BLaER1 treated with 17β-estradiol and CSF1 and Interleukin-3, amounts not matched to agents 10 nM and 100 nM (cell line): ENCODE data around the gene PDE11A.
"Not testable (repeated sequence)": the region's sequence is repeated elsewhere in the genome, so short reads cannot be mapped to it uniquely, and the experiment has no call there.

Experiments
- H3K27ac ChIP-seq, 11 experiments: shearing (Covaris generic); formaldehyde crosslinking; 2 replicates each; pipeline ENCODE4 v1.8.1; 2022
- H3K27me3 ChIP-seq, 11 experiments: shearing (Covaris generic); formaldehyde crosslinking; 2 replicates each; pipeline ENCODE4 v1.8.1; 2022
- H3K36me3 ChIP-seq, 11 experiments: shearing (Covaris generic); formaldehyde crosslinking; 2 replicates each; pipeline ENCODE4 v1.8.1; 2022
- H3K4me1 ChIP-seq, 10 experiments: shearing (Covaris generic); formaldehyde crosslinking; 2 replicates each; pipeline ENCODE4 v1.8.1; 2022
- H3K4me2 ChIP-seq, 11 experiments: shearing (Covaris generic); formaldehyde crosslinking; 2 replicates each; pipeline ENCODE4 v1.8.1; 2022
- H3K4me3 ChIP-seq, 10 experiments: shearing (Covaris generic); formaldehyde crosslinking; 2 replicates each; pipeline ENCODE4 v1.8.1; 2022
- H3K9ac ChIP-seq, 11 experiments: shearing (Covaris generic); formaldehyde crosslinking; 2 replicates each; pipeline ENCODE4 v1.8.1; 2022
- H3K9me3 ChIP-seq, 11 experiments: shearing (Covaris generic); formaldehyde crosslinking; replicated peaks in 1 of 11; 2 replicates each; pipeline ENCODE4 v1.8.1; 2022
- H4K20me1 ChIP-seq, 11 experiments: shearing (Covaris generic); formaldehyde crosslinking; 2 replicates each; pipeline ENCODE4 v1.8.1; 2022
- Cebpa-rat ChIP-seq, 11 experiments: shearing (Covaris generic); IDR thresholded peaks; 2 replicates each; pipeline ENCODE4 v1.8.1; 2022

Gene PDE11A

GRCh38 chr2:178082408-178083045 lies 9.9 kb upstream of the PDE11A start:
- Histone ChIP-seq H4K20me1 (no peaks in the 10 kb centered on the region), H3K4me3 (no peak overlapping the region), H3K4me1 (no peaks in the 10 kb centered on the region), H3K36me3 (no peaks in the 10 kb centered on the region), H3K27ac (no peak overlapping the region), H3K4me2 (no peak overlapping the region), H3K9ac (no peak overlapping the region), H3K9me3 (peaks cover 0 to 6% (median 0%) of the 10 kb centered on the region in 11 experiments; a peak in 4 of 22 replicates), H3K27me3 (no peaks in the 10 kb centered on the region)
- no peak for TF ChIP-seq Cebpa-rat (IDR thresholded peaks at IDR 0.05)

GRCh38 chr2:178079279-178079678 lies 6.7 kb upstream of the PDE11A start:
- H3K4me2 ChIP-seq, H3K36me3 ChIP-seq, H3K9ac ChIP-seq, H3K9me3 ChIP-seq, H3K27me3 ChIP-seq, H3K4me1 ChIP-seq, H3K27ac ChIP-seq, H3K4me3 ChIP-seq, H4K20me1 ChIP-seq: not testable (repeated sequence)

- H3K36me3 ChIP-seq: no peaks in the 10 kb centered on the region
- no peak overlapping the region for H3K4me2 ChIP-seq
- peaks cover 0 to 11% (median 0%) of the 10 kb centered on the region in 11 experiments; a peak in 5 of 22 replicates for H3K9me3 ChIP-seq
- 0 out of 20 replicates have a peak, but pooled peaks cover 0 to 8% (median 0%) of the 10 kb centered on the region in 10 experiments for H3K4me1 ChIP-seq
- no peak overlapping the region for H3K27ac ChIP-seq
- H3K4me3 ChIP-seq: no peak overlapping the region
- H3K27me3 ChIP-seq: no peaks in the 10 kb centered on the region
- TF ChIP-seq Cebpa-rat (IDR thresholded peaks at IDR 0.05): no peak
- H4K20me1 ChIP-seq: no peaks in the 10 kb centered on the region
- H3K9ac ChIP-seq: no peak overlapping the region
These were observed 3.6 kb upstream of the PDE11A start for GRCh38 chr2:178076130-178076529.

DNA sequence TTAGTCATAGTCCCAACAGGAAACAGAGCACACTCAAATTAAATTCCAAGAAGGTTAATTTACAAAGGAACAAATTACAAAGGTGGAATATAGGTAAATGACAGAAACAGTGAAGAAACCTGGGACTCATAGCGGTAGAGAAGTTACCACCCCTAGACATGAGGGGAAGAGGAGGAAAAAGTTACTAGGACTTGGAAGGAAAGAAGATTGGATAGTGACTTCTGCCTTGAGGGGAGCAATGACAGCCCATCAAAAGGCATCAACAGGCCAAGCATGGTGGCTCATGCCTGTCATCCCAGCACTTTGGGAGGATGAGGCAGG lies 2.4 kb upstream of the PDE11A start:
- H3K9ac ChIP-seq: no peak overlapping the region
- no peak for TF ChIP-seq Cebpa-rat (IDR thresholded peaks at IDR 0.05)
- H3K27me3 ChIP-seq: no peaks in the 10 kb centered on the region
- peaks cover 0 to 11% (median 0%) of the 10 kb centered on the region in 11 experiments; a peak in 5 of 22 replicates for H3K9me3 ChIP-seq
- H4K20me1 ChIP-seq: no peaks in the 10 kb centered on the region
- 0 out of 20 replicates have a peak, but pooled peaks cover 0 to 8% (median 0%) of the 10 kb centered on the region in 10 experiments for H3K4me1 ChIP-seq
- H3K36me3 ChIP-seq: no peaks in the 10 kb centered on the region
- H3K4me2 ChIP-seq: no peak overlapping the region
- no peak overlapping the region for H3K27ac ChIP-seq
- no peak overlapping the region for H3K4me3 ChIP-seq

GRCh38 chr2:178074123-178075005 lies 1.8 kb upstream of the PDE11A start:
- H4K20me1 ChIP-seq: no peaks in the 10 kb centered on the region
- 0 out of 20 replicates have a peak, but pooled peaks cover 0 to 8% (median 0%) of the 10 kb centered on the region in 10 experiments for H3K4me1 ChIP-seq
- no peak overlapping the region for H3K4me3 ChIP-seq
- no peak; a peak in 1 of 22 replicates for TF ChIP-seq Cebpa-rat (IDR thresholded peaks at IDR 0.05)
- peaks cover 0 to 11% (median 0%) of the 10 kb centered on the region in 11 experiments; a peak in 5 of 22 replicates for H3K9me3 ChIP-seq
- no peak overlapping the region for H3K27ac ChIP-seq
- no peak overlapping the region for H3K4me2 ChIP-seq
- no peaks in the 10 kb centered on the region for H3K36me3 ChIP-seq
- no peaks in the 10 kb centered on the region for H3K27me3 ChIP-seq
- H3K9ac ChIP-seq: no peak overlapping the region

DNA sequence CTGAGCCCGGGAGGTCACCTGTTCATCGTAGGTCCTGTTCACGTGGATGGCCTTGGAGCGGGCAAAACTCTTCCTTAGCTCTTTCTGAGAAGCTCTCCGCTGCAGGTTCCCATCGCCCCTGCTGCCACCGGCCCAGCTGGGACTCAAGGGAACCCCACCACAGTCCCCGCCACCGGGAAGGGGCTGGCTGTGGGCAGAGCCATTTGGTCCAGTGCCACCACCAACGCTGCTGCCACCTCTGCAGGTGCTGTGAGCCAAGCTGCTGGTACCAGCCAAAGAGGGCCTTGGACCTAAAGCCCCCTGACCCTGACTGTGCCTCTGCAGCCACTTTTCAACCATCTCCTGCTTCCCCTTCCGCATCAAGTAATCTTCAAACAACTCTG lies 586 bp downstream of the PDE11A start:
- Histone ChIP-seq H3K27ac (no peak overlapping the region), H3K9ac (no peak overlapping the region), H4K20me1 (no peaks in the 10 kb centered on the region), H3K27me3 (no peaks in the 10 kb centered on the region), H3K36me3 (no peaks in the 10 kb centered on the region), H3K4me1 (0 out of 20 replicates have a peak, but pooled peaks cover 0 to 8% (median 0%) of the 10 kb centered on the region in 10 experiments), H3K4me2 (no peak overlapping the region), H3K9me3 (peaks cover 0 to 11% (median 0%) of the 10 kb centered on the region in 11 experiments; a peak in 1 of 22 replicates), H3K4me3 (no peak overlapping the region)
- no peak for TF ChIP-seq Cebpa-rat (IDR thresholded peaks at IDR 0.05)

DNA sequence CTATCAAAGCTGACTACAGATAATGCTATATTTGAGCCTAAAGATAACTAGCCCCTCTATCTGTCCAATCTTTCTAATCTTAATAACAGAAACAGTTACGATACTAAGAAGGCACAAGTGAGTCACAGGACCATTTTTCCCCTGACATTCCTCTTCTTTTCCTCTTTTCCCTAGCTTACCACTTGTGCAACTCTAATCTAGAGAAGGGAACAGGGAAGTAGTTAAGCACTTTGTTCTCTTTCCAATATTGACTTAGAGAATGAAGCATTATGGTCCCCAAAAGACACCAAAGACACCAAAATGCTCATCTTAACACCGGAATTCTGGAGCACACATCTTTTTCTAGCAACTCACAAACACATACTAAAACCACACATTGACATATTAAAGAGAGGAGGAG lies 1.8 kb downstream of the PDE11A start:
- H4K20me1 ChIP-seq: no peaks in the 10 kb centered on the region
- no peak for TF ChIP-seq Cebpa-rat (IDR thresholded peaks at IDR 0.05)

GRCh38 chr2:178069551-178069950 lies 3.0 kb downstream of the PDE11A start:
- TF ChIP-seq Cebpa-rat (IDR thresholded peaks at IDR 0.05): no peak
- Histone ChIP-seq H3K27ac (no peak overlapping the region), H3K36me3 (no peaks in the 10 kb centered on the region), H3K4me2 (no peak overlapping the region), H3K9me3 (peaks cover 0 to 11% (median 0%) of the 10 kb centered on the region in 11 experiments; a peak in 1 of 22 replicates), H3K27me3 (no peaks in the 10 kb centered on the region), H4K20me1 (no peaks in the 10 kb centered on the region), H3K9ac (no peak overlapping the region), H3K4me1 (peaks cover 0 to 14% (median 7%) of the 10 kb centered on the region in 10 experiments; a peak in 14 of 20 replicates), H3K4me3 (no peak overlapping the region)

More for the DNA sequence above, 1.8 kb downstream of the PDE11A start:
- Histone ChIP-seq H3K27me3 (no peaks in the 10 kb centered on the region), H3K4me1 (peaks cover 0 to 16% (median 0%) of the 10 kb centered on the region in 10 experiments; a peak in 5 of 20 replicates), H3K36me3 (no peaks in the 10 kb centered on the region), H3K4me3 (no peak overlapping the region), H3K27ac (no peak overlapping the region), H3K9me3 (peaks cover 0 to 11% (median 0%) of the 10 kb centered on the region in 11 experiments; a peak in 1 of 22 replicates), H3K4me2 (no peak overlapping the region), H3K9ac (no peak overlapping the region)

DNA sequence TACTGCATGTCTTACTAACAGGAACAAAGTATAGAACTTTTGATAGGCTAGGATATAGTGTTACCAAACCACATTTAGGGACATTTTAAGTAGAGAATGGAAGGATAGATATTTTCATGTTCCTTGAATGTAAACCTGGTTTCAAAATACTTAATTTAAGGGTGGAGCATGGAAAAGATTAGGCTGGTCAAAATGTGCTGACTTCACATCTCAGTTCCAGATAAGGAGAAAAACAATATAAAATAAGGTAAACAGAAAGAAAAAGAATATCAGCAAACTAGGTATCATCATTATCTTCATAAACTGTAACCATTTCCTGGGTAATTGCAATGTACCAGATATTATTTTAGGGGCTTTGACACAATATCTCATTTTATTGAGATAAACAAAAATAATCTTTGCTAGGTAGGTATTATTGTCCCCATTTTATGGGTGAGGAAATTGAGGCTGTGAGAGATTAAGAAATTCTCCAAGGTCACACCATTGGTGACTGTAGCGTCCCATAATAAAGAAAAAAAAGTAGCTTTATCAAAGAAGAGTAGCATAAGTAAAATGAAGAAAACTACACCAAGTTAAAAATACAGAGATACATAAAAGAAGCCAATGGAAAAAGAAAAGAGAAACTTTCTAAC lies 3.6 kb downstream of the PDE11A start:
- H3K4me3 ChIP-seq: no peak overlapping the region
- no peak overlapping the region for H3K9ac ChIP-seq
- H3K9me3 ChIP-seq: peaks cover 0 to 11% (median 0%) of the 10 kb centered on the region in 11 experiments; a peak in 1 of 22 replicates
- no peaks in the 10 kb centered on the region for H4K20me1 ChIP-seq
- H3K4me1 ChIP-seq: peaks cover 0 to 14% (median 8%) of the 10 kb centered on the region in 10 experiments; a peak in 14 of 20 replicates
- H3K4me2 ChIP-seq: no peak overlapping the region
- no peak overlapping the region for H3K27ac ChIP-seq
- no peak for TF ChIP-seq Cebpa-rat (IDR thresholded peaks at IDR 0.05)
- no peaks in the 10 kb centered on the region for H3K27me3 ChIP-seq
- no peaks in the 10 kb centered on the region for H3K36me3 ChIP-seq
